Transverse colon (tissue), 4 donors: ENCODE results near the gene SGCA.

Source experiments
- CTCF ChIP-seq, 5 experiments: fragments of 200-600 bp in 3 of 5; fragments of 450-650 bp in 2 of 5; sonication (generic) in 3 of 5; IDR thresholded peaks; 1 replicate in 2 of 5; 2 replicates in 3 of 5; pipeline ENCODE4 v1.5.1; 2016 to 2017; ENCODE audit warnings: antibody characterized with exemption in 5 of 5, inconsistent platforms in 3 of 5, mild to moderate bottlenecking in 2 of 5, moderate library complexity in 1 of 5
- POLR2A ChIP-seq: fragments of 450-650 bp; IDR thresholded peaks from one replicate; pipeline ENCODE4 v1.6.1; 2016; ENCODE audit warnings: antibody characterized with exemption, mild to moderate bottlenecking, moderate library complexity
- POLR2AphosphoS5 ChIP-seq, 3 donors: sonication (generic); formaldehyde crosslinking; IDR thresholded peaks; one replicate each; pipeline ENCODE4 v1.6.1; 2016; ENCODE audit warnings: antibody characterized with exemption in 3 of 3

- no peak for TF ChIP-seq CTCF (IDR thresholded peaks at IDR 0.05)
- no peak for TF ChIP-seq POLR2AphosphoS5 (IDR thresholded peaks at IDR 0.05)
- no peak for TF ChIP-seq POLR2A
These were observed 7.6 kb downstream of the SGCA start for GRCh38 chr17:50173335-50173941.
